GM12892 (cell line): Measurements from ENCODE around the gene SAMD8.
A peak's percentile ranks its signal among the peaks of the same experiment; 100 is the strongest.

Experiments
- POLR2A ChIP-seq: IDR thresholded peaks from 2 replicates; pipeline ENCODE4 v1.6.1; 2011; ENCODE audit warnings: low read depth, low read length, control low read depth
- POLR2AphosphoS5 ChIP-seq: IDR thresholded peaks from 2 replicates; pipeline ENCODE4 v1.6.1; 2011; ENCODE audit warnings: low read depth, low read length, control low read depth

- 0 out of 2 replicates have a peak, but pooled peaks have one; percentile 54 for TF ChIP-seq POLR2A
- TF ChIP-seq POLR2AphosphoS5, result peak; percentile 72
These were observed 98.4 kb downstream of the SAMD8 start for GRCh38 chr10:75209921-75210281.
